GM21825 (cell line): ENCODE results near the gene LPP.

Source experiments
- ATAC-seq: cut with Tn5 transposase; IDR thresholded peaks from one replicate; pipeline ENCODE4 v1.9.1; 2021; ENCODE audit warnings: mild to moderate bottlenecking, moderate library complexity; ENCODE audit not compliant: unreplicated experiment

The LPP gene

DNA sequence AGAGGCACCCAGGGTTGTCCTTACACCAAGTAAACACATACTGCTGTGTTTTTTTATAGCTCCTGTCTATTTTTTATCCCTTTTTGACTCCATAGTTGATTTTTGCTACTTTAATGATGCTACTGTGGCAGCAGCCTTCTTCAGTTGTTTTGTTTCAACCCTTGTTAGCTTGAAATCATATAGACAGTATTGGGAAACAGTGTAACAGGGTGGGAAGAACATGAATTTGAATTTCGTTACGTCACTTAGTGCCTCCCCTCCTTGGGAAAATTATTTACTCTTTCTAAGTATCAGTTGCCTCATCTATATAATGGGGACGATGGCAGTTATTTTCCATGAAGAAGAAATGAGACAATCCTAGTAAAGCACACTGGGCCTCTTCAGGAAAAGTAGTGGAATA lies 608.0 kb downstream of the LPP start:
- ATAC-seq = no peak

DNA sequence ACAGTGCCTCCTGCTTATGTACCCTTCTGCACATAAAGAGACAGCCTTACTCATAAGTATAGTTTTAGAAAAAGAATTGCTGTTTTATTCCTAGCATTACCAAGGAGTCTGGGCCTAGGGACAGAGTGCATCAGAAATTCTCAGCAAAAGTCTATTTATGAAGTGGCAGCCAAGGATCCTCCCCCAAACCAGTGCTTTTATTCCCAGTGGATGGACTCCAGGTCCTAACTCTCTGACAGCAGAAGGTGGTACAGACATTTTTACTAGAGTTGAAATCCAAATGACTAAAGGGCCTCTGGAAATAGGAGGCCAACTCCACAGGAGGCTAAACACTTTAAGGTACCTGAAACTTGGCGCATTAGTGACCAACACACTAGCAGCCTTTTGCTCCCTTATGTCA lies 610.7 kb downstream of the LPP start:
- ATAC-seq = no peak

DNA sequence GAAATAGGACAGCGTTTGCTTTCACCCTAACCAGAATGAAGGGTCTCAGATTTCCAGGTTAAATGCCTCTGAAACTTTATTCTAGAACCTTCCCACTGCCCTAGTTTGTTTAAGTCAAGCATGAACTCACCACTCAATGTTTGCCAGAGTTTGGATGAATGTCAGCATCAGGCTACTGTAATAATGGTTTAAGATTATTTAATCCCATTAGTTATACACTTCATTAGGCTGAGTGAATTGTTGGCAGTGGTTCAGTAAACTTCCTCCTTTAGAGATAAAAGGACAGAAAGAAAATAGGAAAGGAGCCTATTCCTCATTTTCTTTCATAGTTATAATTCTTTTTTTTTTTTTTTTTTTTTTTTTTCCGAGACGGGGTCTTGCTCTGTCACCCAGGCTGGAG lies 615.9 kb downstream of the LPP start:
- ATAC-seq = no peak

DNA sequence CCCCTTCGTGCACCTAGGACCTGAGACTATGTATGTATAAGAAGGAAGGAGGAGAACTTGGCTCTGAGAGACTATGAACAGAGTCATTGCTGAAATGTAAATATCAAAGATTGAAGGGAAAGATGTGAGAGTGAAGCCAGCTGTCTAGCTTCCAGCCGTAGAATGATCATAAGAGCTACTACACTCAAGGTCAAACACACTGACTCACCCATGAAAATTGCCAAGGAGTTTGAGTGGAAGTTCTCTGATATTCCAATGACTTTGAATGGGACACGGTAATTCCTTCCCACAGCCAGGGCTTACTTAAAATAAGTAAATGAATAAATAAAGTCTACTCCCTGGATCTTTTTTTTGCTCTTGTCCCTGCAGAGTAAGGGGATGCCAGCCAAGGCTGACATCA lies 618.9 kb downstream of the LPP start:
- no peak for ATAC-seq

DNA sequence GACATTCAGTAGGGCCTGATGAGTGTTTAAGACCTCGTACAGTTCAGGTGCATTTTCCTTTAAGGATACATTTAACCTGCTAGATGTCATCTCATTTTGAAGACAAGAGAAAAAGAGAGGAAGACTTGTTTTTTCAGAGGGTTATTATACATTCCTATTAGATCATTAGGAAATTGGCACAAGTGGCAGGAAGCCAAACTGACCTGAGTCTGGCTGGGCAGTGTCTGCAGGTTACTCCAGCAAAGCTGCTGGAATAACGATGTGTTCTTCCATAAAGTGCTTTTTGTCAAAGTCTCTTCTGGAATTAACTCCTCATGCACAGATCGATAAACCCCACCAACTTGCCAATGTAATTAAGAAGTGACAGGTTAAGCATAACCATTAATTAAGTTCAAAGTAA lies 621.5 kb downstream of the LPP start:
- no peak for ATAC-seq

DNA sequence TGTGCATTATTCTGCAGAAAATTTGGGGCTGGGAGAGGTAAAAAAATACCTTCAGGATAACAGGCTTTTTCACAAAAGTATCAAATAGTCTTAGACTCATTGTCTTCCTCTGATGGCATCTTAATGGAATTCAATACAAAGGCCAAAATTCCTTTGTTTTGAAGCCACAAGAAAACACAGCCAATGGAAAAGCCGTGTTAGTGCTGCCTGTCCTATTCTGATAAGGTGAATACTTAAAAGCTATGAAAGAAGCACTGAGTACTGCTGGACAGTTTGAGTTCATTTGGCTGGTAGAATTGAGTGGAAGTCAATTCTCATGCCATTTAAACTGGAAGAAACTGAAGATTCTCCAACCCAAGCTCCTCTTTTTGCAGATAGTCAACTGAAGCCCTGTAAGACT lies 622.5 kb downstream of the LPP start:
- no peak for ATAC-seq

DNA sequence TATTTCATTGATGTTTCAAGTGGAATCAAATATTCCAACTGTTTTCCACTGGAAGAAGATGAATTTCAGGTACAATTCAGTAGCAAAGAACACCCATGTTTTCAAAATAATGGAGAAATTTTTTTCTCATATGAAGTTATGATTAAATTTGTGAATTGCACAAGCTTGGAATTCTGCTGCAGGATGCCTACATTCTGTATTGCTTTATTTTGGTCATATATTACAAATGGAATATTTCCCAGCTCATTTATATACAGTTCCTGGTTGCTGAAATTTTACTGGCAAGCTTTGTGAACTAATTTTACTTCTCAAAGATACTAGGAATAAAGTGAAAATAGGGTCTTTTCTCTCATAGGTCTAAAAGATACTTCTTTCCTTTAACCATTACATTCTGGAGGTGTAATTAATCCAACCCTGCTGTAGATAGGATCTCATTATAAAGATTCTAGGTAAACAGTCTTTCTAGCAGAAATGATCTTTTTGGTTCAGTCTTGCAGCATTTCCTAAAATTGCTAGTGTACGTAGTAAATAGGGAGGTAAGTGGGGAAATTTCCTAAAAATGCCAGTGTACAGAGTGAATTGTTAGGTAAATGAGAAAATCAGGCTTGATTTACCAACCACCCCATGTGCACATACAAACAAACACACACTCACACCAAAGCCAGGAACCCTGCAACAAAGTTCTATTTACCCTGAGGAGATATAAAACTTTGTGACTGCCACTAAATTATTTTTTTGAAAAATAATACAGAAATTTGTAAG lies 624.3 kb downstream of the LPP start:
- no peak for ATAC-seq

DNA sequence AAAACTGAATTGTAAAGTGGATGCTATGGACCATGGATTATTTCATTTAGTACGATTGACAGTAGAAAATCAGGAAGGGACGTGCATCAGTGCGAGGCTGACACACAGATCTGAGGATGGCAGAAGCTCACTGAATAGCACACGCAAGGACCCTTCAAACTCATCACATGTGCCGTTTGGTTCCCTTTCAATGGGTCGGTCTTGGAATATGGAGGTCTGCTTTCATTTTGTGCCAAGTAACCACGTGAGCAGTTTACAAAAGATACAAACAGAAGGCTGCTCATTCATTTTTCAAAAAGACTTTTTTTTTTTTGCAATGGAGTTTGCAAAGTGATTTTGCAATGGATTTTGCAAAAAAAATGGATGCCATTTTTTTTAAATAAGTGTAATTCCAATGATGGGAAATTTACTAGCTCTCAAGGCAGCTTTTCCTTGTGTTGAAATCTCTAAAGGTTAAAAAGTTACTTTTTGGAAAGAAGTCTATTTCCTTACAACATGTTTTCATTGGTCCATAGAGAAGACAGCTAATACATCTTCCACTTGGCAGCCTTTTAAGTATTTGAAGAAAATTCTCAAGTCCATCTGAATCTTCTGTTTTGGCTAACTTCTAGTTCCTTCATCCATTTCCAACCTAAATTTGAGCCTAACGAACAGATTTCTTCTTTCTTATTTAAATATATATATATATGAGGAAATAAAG lies 625.5 kb downstream of the LPP start:
- ATAC-seq = no peak

DNA sequence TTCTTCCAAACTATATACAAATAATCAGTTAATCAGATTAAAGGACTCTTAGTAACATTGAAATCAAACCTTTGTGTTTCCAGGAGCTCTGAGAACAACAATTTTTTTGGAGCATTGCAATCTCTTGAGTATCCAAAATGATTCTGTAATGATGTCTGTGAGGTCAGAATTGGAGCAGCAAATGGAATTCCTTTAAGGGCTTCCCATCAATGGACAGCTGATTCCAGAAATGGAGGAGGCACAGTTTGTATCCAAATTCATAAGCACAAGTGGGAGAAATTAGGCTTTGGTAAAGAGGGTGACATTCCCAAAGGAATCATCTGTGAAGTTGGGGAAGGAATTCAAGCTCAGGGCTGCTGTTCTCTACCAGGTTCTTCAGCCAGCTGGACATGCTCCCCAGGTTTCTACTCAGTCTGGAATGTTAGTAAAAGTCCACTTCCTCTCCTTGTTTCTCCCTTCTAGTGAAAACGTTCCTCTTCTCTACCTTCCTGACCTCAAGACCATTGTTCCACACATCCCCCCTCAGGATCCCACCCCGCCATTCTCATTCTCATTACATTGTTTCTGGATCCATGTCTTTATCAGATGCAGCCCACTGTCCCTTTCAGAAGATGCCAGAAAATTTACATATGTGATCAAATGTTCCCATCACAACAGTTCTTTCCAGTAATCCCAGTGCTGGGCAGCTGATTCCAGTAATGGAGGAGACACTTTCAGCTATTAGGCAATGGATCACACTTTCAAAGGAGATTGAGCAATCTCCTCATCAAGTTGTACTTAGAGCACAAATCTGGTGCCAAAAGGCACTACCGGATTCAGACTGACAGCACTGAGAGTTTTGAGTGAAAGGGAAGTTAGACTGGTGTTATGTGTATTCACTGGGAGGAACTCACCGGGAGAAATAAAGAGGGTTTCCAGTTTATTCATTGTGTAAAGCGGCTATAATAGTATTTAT lies 626.5 kb downstream of the LPP start:
- no peak for ATAC-seq

DNA sequence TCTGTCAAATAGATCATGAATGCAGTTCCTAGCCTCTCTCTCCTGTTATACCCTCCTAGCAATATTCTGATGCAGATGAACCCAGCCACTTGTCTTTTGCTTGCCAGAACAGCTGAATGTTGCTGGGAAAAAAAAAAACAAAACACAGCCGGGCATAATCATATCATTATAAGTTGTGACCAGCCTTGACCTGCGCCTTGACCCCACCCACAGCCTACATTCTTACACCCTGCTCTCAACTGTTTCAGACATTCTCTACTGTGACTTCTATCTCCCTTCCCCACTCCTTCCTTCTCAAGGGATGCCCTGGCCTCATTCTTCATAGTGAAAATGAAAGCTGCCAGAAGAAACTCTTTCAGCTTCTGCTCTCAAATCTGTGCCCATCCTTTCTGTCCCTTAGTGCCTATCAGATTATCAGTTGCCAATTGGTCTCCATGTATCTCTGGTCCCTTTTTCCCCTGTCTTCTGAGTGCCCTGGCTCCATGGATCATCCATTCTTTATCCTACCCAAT lies 628.7 kb downstream of the LPP start:
- ATAC-seq = no peak

DNA sequence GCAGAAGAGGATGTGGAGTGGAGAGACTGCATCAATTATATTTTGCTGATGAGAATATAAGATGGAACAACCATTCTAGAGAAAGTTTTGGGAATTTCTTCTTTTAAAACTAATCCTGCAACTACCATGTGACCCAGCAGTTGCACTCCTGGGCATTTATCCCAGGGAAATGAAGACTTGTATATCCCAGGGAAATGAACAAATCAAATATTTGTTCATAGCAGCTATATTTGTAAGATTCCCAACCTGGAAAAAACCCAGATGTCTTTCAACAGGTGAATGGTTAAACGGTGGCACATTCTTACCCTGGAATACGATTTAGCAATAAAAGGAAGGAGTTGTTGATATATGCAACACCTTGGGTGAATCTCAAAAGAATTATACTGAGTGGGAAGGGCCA lies 632.5 kb downstream of the LPP start:
- no peak for ATAC-seq

DNA sequence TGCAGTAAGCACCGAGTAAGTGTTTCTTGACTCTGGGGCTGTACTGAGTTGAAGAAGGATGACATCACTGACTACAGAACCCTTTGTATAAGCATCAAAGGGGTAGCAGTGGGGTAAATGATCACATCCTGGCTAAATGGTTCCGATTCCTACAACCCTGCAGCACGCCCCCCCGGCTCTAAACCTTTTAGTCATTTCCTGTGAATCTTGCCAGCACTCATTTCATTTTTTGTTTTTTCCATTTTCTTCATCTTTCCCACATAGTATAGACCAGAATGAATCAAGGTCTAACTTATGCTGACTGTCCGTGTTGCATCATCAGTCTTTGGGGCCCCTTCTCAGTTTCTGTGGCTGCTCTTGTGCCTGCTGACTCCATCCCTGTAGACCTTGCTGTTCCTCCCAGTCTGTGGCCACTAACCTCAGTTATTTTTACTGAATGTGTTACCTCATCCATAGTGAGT lies 634.7 kb downstream of the LPP start:
- ATAC-seq = no peak

DNA sequence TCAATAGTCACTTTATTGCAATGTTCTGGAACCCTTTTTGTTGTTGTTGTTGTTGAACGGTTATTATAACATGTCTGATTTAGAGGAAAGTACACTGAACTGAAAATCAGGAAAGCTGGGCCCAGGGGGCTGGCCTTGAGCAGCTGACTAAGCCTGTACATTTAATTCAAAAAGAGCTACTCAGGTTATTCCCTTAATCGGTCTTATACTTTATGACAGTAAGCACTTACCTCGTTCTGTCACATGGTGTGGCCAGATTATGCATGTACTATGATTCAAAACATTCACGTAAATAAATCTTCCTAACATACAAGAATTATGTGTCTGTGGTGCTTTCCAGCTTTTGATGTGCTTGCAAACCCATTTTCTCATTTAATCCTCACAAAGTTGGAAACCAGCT lies 635.3 kb downstream of the LPP start:
- no peak for ATAC-seq

DNA sequence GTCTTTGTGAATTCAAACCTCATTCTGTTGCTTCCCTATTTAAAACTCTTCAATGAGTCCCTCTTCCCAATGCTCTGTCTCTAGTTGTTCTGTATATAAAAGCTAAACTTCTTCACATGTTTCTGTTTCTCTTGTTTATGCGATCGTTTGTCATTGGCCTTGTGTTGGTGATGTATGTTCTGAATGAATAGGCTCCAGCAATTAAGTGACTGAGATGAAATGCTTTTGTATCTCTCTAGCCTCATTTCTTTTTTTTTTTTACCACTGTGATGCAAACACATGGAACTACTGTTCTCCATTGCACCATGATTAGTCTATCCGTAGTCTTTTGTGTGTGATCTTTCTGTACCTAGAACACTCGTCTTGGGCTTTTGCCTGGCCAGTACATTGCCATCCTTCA lies 637.4 kb downstream of the LPP start:
- no peak for ATAC-seq

DNA sequence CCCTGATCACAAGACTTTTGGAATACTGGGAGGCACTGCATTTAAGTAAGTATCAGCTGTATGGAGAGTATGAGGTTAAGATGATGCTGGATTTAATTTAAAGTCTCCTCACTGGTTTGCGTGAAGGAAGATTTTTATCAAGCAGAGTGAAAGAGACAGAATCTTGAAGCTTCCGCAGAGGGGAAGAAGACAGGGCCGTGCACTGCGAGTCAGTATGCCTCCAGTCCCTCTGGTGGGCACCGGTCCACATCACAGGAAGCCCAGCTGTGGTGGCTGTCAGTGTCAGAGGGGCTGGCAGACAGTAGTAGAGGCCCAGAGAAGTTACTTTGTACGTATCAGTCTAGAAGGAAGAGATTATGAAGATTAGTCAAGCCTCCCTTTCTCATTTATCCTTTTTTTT lies 638.8 kb downstream of the LPP start:
- no peak for ATAC-seq

DNA sequence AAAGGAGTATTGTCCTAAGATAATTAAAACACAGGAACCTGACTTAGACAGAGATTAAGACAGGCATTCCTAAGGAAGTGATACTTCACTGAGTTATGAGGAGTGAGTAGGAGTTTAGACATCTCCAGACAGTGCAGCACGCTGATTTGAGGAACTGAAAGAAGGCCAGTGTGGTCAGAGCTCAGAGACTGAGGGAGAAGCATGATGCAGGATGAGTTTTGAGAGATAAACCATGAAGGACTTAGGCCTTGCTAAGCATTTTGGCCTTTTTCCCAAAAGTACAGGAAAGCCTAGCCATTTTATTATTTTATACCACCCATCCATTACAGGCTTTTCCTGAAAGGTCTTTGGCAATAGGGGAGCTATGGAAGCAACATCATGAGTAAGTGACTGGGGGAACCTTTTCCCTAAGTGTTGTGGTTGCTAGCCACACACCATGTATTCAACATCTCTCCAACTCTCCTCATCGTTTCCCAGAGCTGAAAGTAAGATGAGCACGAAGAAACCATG lies 642.2 kb downstream of the LPP start:
- ATAC-seq = peak; percentile 58

DNA sequence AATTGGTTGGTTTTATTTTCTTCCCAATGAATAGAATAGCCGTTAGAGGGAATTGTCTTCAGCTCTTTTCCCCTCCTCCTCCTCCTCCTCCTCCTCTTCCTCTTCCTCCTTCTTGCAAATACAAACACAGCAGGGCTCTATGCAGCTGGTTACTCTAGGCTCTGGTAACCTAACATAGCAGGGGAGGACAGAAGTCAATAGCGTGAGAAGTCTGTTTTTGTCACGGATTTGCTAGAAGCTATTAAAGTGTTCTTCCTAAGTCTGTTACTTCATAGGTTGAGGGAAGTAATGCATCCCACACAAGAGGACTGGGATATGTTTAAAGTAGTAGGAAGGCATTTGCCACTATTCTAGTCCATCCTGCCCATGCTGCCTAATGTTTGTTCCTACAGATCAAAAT lies 643.1 kb downstream of the LPP start:
- no peak for ATAC-seq

DNA sequence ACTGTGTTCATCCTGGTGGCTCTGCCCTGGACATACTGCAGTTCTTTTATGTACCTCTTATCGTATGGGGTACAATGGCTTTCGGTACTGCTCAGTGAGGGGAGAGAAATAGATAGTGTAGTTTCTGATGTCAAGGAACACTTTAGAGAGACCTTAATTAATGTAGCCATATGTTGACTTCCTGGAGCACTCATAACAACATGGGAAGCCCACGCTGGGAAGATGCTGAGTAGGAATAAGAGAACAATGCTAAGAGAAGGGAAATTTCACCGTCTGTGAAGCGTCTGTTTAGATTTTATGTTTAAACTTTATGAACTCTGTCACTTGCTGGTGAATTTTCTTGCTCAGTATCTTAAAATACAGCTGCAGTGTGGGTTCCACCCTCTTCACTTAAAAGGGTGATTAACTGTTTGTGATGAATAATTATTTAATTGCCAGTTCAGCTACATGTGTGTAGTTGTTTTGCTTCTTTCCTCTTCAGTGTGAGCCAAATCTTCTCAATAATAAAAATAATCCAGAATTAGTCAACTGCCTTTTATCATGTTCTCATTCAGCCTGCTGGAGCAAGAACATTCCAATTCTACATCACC lies 644.7 kb downstream of the LPP start:
- no peak for ATAC-seq

DNA sequence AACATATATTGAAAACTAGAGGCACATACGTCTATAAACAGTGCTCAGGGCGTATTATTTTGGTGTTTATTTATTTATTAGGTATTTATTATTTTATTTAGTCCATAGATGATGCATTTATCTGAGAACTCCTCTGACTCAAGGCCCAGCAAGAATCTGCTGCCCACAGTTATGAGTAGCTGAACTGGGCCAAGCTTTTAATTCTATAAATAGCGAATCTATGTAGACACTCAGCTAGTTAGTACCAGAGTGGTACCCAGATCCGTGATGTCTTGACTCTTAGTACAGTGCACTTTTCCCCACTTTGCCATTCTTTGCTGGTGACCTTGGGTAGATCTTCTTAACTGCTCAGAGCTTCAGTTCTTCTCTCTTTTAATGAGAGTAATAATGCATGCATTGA lies 647.4 kb downstream of the LPP start:
- no peak for ATAC-seq

DNA sequence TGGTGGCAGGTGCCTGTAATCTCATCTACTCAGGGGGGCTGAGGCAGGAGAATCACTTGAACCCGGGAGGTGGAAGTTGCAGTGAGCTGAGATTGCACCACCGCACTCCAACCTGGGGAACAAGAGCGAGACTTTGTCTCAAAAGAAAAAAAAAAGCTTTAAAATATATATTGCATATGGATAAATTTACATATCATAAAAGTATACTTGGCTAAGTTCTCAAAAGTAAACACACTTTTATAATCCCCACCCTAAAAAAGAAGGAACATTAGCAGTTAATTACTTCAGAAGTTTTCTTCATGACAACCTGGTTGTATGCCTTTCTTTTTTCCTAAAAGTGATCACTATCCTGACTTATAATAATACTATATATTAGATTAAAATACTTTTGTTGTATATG lies 648.7 kb downstream of the LPP start:
- ATAC-seq = no peak

DNA sequence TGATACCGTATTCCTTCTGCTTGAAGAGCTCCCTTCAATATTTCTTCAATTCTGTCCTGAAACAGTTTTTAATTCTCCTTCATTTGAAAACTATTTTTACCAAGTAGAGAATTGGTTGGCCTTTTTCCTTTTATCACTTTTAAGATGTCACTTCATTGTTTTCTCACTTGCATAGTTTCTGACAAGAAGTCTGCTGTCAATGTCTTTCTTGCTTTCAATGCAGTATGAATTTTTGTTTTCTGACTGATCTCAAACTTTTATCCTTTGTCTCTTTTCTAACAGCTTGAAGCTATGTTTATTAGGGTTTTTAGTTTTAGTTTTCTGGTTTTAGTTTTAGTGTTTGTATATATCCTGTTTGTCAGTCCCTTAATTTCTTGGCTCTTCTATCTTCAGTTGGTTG lies 653.0 kb downstream of the LPP start:
- no peak for ATAC-seq
